Stimulated activated CD8-positive, alpha-beta memory T cell treated with anti-CD3 and anti-CD28 coated beads, Interleukin-2, amount 100 ng/mL, for 48 hours (primary cell): ENCODE results near the gene MBTPS1.
A peak's percentile ranks its signal among the peaks of the same experiment; 100 is the strongest.

Experiments
- DNase-seq, 2 donors: peaks; one replicate each; pipeline ENCODE4 v3.0.0-alpha.2; 2020; ENCODE audit warnings: low read depth in 2 of 2

The MBTPS1 gene

DNA sequence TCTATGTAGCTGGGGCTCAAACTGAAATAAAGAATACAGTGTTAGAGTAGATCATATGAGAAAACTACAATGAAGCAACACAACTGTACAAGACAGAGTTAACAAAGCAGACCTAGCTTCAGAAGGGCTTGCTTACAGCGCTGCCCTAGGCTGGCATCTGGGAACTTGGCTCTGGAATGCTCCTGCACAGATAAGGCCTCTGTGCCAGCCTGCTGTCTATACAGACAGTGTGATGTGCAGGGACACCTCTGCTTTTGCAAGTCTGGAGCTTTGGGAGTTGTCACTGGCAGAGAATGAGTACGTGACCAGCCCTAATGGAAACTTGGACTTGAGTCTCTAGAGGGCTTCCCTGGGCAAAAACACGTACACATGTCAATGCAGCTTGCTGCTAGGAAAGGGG, 42.0 kb downstream of the MBTPS1 start:
- no peak for DNase-seq

GRCh38 chr16:84072014-84072413, 44.7 kb downstream of the MBTPS1 start:
- DNase-seq, result no peak

DNA sequence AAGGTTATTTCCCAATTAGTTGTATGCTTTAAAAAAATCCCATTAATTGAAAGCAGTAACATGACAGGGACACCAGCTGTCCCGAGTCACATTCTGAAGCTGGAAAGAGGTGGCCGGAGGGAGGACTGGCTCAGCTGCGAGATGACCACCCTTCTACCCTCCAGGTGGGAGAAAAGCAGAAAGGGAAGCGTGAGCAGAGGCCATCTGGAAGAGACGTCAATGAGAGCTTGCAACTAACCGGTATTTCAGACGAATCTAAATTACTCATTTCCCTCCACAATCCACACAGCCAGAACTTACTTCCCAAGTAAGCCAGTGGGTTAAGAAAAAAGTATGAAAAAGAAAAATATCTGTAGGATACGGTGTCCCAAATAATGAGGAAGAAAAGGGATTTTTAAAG, 45.6 kb downstream of the MBTPS1 start:
- DNase-seq, result no peak

GRCh38 chr16:84069540-84069939, 47.2 kb downstream of the MBTPS1 start:
- DNase-seq, result no peak

DNA sequence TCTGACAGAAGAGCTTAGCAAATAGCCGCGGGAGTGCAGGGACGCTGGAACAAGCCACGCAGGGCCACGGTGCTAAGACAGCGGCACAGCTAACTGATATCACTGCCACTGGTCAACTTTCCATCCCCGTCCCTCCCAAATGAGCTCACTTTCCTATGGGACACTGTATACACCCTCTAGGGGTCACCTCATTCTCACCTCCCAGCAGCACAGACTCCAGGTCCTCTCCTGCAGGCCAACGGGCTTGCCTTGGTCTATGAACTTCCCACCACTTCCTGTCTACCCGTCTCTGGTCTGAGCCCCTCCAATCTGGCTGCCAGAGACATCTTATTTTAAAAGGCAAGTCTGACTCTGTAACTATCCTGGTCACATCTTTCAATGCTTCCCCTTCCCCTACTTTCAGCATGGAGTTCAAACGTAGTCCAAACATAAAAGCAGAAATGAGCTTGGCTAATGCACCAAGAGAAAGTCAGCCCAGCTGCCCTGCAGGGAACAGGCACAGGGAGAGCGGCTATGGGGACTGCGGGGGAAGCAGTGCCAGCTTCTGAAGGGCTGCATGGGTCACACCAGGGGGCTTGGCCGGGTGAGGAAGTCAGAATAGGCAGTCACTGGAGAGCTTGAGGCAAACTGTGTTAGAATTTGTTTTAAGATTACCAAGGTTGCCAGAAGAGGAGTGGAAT, 47.8 kb downstream of the MBTPS1 start:
- DNase-seq, result no peak

DNA sequence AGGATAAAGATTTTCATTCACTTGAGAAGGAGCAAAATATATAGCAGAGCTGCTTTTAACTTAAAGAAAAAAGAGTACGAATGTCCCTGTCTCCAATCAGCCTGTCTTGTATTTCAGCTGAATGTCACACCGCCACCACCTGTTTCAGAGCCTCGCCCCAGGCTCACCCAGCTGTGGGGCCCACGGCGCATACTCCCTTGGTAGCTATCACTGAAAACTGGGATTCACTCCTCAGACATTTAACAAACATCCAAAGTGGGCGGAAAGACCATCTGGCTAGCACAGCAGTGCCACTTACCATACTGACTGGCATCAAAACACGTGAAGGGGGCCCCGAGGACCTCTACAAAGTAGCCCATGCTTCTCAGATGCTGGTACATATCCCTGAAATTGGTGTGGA, 48.7 kb downstream of the MBTPS1 start:
- no peak for DNase-seq

- no peak for DNase-seq
These were observed 49.1 kb downstream of the MBTPS1 start for GRCh38 chr16:84067640-84068039.

DNA sequence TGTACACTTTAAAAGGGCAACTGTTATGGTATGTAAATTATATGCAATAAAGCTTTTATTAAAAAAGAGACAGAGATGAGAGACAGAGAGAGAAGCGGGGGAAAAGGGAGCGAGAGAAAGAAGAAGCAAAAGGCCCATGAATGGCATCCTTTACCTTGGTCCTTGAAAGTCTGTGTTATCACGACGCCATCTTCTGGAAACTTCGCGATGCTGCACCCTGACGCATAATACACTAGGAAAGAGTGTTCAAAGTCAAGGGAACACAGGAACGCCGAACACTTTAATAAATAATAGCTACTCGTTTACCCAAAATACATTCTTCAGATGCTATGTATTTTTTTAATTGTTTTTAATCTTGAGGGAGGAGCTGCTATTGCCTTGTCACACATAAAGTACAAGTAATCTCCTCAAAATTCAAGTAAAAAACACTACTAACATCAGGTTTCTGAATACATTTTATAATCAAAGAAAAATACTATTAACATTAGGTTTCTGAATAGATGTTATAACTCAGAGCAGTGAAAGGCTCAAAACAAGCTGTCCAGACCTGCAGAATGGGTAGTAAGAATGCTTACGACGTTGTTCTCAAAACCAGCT, 51.1 kb downstream of the MBTPS1 start:
- peak in 1 of 2 donors; percentile 15 for DNase-seq

GRCh38 chr16:84063980-84064379, 52.8 kb downstream of the MBTPS1 start:
- DNase-seq, result no peak

GRCh38 chr16:84062734-84063640, 53.8 kb downstream of the MBTPS1 start:
- DNase-seq, result peak; percentile 59

- DNase-seq, result no peak
These were observed 55.4 kb downstream of the MBTPS1 start for GRCh38 chr16:84061236-84061819.

DNA sequence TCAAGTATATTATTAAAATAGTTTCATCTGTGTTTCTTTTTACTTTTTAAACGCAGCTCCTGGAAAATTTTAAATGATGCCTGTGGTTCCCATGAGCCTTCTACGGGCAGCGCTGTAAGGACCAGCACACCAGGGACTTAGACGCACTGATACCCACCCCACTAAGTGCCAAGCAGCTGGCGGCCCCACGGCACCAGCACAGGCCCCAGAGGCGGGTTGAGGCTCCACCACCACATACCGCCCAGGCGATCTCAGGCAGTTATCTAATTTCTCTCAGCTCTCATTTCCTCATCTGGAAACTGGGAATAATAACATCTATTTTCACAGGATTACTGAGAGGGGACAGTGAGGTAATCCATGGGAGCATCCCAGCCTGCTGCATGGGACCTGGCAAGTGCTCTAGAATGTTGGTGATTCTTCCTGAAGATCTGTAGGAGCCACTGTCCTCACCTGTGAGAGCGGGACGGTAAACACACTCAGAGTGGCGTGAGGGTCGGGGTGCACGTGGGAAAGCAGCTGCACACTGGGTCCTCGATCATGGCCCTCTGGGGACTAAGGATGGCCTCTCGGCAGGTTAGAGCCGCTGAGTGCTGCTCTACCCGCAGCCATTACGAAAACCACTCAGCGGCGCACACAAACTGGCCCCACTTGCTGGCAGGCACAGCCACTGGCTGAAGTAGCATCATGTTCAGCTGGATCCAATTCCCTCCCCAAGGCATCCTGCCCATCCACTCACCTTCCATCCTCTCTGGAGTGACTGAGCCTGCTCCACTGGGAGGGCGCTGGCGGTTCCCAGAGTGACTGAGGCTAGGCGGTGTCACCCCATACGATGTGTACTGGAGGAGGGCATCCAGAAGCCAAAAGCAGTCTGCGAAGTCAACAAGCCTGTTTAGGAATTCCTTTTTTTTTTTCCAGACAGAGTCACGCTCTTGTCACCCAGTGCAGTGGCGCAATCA, 56.5 kb downstream of the MBTPS1 start:
- DNase-seq, result no peak

GRCh38 chr16:84059111-84059510, 57.6 kb downstream of the MBTPS1 start:
- no peak for DNase-seq

DNA sequence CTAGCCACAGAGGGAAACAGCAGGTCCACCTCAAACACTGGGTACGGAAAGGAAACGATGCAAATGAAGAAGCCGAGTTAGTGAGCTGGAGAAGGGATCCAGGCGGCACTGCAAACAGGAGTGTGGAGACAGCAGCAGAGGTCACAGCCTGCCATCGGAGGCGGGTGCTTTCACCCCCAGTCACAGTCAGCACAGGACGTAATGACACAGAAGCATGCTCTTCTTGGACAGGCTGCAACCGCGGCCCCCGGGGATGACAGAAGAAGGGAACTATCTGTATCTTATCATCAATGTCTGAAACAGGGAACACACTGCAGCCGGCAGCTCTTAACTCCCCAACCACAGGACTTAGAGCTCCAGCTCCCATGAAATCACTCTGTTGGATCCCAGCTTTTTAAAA, 58.1 kb downstream of the MBTPS1 start:
- DNase-seq, result no peak

DNA sequence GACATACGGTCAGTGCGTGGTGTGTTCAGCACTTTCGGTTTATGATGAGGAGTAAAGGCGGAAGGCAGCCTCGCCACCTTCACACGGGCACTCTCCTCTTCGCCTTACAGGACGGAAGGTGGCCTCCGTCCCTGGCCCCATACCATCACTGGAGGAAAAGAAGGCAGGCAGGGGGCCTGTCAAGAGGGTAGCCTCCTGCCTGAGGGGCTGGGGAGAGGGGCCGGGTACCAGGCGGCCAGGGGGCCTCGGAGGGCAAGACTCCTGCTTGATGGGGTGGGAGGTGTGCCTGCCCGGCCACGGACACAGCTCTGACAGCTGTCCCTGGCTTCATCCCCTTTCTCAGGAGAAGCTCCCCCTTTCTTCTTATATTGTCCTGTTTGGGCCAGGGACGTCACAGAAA, 58.5 kb downstream of the MBTPS1 start:
- no peak for DNase-seq

DNA sequence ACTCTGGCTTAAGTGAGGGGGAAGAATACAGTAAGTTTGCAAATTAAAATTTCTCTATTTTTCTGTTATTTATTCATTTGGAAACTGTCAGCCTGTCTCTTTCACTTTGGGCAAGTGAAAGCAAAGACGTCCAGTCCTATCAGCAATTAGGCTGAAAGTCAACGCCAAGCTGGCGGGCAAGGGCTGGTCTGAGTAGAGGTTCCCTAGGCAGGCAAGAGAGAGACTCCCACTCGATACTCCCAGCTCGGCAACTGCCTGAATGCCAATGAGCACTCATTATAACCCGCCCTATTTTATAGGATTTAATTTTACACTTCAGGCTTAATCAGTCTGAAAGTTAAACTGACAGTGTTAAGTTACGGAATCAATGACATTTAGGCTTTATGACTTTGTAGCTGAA, 59.8 kb downstream of the MBTPS1 start:
- DNase-seq, result no peak

GRCh38 chr16:84055801-84056634, 60.7 kb downstream of the MBTPS1 start:
- DNase-seq, result no peak

- no peak for DNase-seq
These were observed 61.4 kb downstream of the MBTPS1 start for GRCh38 chr16:84055366-84055765.

DNA sequence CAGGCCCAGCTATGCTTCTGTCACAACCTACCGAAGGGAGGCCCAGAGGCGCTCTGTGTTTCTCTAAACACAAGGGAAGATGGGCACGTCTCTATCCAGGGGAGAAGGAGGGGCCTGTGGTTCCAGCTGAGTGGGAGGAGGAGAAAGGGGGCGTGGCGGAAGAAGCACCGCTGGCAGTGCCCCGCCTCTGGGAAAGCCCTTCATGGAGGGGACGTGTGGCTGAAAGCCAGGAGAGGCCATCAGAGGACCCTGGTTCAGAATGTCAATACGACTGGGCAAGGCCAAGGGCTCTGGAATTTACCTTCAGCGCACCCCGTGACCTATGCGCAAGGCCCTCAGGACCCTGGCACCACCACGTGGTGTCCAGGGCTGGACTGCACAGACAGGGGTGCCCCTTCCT, 61.8 kb downstream of the MBTPS1 start:
- DNase-seq, result no peak

DNA sequence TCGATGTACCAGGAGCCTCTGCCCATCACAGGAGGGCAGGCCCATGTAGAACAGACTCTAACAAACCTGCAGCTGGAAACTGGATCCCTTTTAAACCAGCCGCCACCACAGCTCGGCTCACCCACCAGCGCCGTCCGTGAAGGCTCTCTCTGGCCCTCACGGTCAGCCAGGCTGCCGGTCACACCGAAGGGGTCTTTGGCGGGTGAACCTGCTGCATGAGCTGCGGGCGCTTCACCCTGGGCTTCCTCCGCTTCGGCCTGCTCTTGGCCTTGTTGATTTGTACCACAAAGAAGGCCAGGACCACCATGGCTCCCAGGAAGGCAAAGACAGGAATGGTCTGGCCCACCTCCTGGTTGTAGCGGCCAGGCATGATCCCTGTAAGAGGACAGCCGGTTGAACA, 62.5 kb downstream of the MBTPS1 start:
- DNase-seq, result no peak
